Peyer's patch (tissue), 4 donors: ENCODE data around the gene MYL7.

Experiments used
- POLR2A ChIP-seq, 2 donors: fragments of 450-650 bp; IDR thresholded peaks; one replicate each; pipeline ENCODE4 v1.5.1; 2017; ENCODE audit warnings: antibody characterized with exemption in 2 of 2, mild to moderate bottlenecking in 2 of 2, moderate library complexity in 2 of 2
- TF ChIP-seq, protein P1 (sequence below), 6 experiments: fragments of 450-650 bp in 4 of 6; fragments of 200-600 bp in 2 of 6; sonication (generic) in 1 of 6; IDR thresholded peaks; one replicate each; pipeline ENCODE4 v1.5.1; 2017 to 2019; ENCODE audit warnings: antibody characterized with exemption in 6 of 6, mild to moderate bottlenecking in 3 of 6, moderate library complexity in 1 of 6

DNA sequence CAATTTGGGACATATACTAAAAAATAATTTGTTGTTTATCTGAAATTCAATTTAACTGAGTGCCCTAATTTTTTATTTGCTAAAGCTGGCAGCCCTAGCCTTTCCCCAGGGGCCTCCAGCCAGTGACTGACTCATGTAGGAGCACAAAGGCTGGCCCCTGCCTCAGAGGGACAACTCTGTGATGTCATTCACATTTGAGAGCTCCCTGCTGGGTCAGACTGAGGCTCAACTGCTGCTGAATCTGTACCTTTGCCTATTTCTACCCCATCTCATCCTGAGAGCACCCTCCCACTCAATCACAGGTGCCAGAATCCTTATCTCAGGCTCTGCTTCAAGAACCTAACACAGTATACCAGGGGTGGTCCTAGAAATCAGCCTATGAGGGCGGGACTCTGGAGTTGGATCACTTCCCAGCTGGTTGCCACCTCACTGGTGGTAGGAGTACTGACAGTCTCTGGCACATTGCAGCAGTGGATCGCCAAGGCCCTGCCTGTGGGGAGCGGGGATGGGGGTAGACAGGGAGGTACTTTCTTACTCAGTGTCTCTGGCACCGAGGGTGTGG lies 36.5 kb upstream of the MYL7 start:
- TF ChIP-seq, protein P1, sequence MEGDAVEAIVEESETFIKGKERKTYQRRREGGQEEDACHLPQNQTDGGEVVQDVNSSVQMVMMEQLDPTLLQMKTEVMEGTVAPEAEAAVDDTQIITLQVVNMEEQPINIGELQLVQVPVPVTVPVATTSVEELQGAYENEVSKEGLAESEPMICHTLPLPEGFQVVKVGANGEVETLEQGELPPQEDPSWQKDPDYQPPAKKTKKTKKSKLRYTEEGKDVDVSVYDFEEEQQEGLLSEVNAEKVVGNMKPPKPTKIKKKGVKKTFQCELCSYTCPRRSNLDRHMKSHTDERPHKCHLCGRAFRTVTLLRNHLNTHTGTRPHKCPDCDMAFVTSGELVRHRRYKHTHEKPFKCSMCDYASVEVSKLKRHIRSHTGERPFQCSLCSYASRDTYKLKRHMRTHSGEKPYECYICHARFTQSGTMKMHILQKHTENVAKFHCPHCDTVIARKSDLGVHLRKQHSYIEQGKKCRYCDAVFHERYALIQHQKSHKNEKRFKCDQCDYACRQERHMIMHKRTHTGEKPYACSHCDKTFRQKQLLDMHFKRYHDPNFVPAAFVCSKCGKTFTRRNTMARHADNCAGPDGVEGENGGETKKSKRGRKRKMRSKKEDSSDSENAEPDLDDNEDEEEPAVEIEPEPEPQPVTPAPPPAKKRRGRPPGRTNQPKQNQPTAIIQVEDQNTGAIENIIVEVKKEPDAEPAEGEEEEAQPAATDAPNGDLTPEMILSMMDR (IDR thresholded peaks at IDR 0.05) = no peak
- no peak for TF ChIP-seq POLR2A (IDR thresholded peaks at IDR 0.05)
